Measurements from ENCODE around the gene NRXN3.

The NRXN3 gene

DNA sequence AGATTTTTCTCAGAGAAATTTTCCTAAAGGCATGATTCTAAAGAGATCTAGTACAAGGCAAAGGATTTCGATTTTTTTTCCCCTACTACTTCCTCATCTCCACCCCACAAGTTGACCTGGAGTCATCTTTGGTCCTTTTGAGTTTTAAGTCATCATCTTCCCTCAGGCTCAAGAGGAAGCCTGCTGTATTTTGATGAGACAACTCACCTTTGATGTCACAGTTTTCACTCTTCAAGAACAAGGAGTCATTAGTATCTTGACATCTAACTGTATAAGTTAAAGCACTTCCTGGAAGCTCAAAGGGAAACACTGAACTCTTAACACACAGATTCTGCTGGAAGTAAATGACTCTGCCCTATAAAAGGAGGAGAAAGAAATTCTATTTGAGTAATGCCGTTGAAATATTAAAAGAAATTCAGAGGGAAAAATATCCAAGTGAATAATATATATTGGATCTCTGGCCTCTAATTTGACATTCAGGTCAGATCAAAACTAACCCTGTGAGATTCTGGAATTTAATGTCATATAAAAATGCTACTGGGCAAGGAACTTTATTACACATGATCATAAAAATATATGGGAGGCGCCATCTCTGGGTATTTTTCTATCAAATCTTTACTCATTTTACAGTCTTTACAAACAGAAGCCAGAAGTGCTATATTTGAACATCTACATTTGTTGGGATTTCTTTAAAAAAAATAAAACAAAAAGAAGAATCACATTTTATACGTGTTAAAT lies 435.0 kb downstream of the NRXN3 start:
- no peaks in the 10 kb centered on the region for H3F3A ChIP-seq (ENCODE audit: insufficient read depth)
- H3K9me3 ChIP-seq (ENCODE audit: insufficient read depth, low read length), result no peaks in the 10 kb centered on the region
- H3K9ac ChIP-seq (ENCODE audit: low read length), result no peak overlapping the region
- no peaks in the 10 kb centered on the region for H4K20me1 ChIP-seq (ENCODE audit: low read depth, low read length)
- no peak overlapping the region for H3K27ac ChIP-seq (ENCODE audit: low read depth, low read length)
- H3K4me3 ChIP-seq (ENCODE audit: insufficient read depth, low read length, poor library complexity, severe bottlenecking), result no peak overlapping the region
- TF ChIP-seq, protein P1, sequence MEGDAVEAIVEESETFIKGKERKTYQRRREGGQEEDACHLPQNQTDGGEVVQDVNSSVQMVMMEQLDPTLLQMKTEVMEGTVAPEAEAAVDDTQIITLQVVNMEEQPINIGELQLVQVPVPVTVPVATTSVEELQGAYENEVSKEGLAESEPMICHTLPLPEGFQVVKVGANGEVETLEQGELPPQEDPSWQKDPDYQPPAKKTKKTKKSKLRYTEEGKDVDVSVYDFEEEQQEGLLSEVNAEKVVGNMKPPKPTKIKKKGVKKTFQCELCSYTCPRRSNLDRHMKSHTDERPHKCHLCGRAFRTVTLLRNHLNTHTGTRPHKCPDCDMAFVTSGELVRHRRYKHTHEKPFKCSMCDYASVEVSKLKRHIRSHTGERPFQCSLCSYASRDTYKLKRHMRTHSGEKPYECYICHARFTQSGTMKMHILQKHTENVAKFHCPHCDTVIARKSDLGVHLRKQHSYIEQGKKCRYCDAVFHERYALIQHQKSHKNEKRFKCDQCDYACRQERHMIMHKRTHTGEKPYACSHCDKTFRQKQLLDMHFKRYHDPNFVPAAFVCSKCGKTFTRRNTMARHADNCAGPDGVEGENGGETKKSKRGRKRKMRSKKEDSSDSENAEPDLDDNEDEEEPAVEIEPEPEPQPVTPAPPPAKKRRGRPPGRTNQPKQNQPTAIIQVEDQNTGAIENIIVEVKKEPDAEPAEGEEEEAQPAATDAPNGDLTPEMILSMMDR (IDR thresholded peaks at IDR 0.05; ENCODE audit: insufficient read depth, low read length, poor library complexity, severe bottlenecking), result no peak
- TF ChIP-seq EZH2phosphoT487 (conservative IDR thresholded peaks at IDR 0.05; ENCODE audit: low read length), result no peak
- H3K4me2 ChIP-seq (ENCODE audit: low read depth, low read length, poor library complexity, severe bottlenecking), result no peak overlapping the region
- H3K9me2 ChIP-seq (replicated peaks; ENCODE audit: insufficient read depth, low read length), result no peaks in the 10 kb centered on the region
- no peak overlapping the region for H2AFZ ChIP-seq (ENCODE audit: low read depth, low read length, severe bottlenecking)
- H3K27me3 ChIP-seq (ENCODE audit: low read length), result 0 out of 2 replicates have a peak, but pooled peaks cover 5% of the 10 kb centered on the region
- H3K36me3 ChIP-seq (ENCODE audit: low read length), result no peaks in the 10 kb centered on the region
- no peaks in the 10 kb centered on the region for H3K79me2 ChIP-seq (ENCODE audit: insufficient read depth, low read length)

DNA sequence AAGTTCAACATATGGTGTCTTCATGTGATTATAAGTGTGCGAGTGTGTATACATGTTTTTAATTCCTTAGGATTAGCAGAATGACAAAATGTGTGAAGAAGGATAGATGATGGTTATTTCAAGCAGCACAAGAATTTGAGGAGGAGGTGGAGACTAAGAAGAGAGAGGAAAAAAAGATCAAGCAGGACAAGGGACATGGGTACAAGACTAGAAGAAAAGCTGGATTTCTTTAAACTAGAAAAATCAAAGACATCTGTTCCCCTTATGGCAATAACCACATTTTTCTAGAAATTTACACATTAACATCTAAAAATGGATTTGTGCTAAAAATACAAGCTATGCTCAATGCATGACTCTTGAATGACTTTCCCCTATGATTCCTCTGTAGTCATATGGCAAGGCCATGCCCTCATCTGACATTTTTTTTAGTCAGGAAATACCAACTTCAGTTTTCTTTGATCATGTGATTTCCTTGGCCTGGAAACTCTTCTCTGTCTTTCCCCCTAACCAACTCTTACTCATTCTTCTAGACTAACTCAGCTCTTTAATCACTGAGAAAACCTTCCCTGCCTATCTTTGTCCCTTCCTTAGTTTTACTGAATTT lies 435.8 kb downstream of the NRXN3 start:
- Histone ChIP-seq H2AFZ (ENCODE audit: low read depth, low read length, severe bottlenecking) (no peak overlapping the region), H3K27me3 (ENCODE audit: low read length) (0 out of 2 replicates have a peak, but pooled peaks cover 5% of the 10 kb centered on the region), H3K4me2 (ENCODE audit: low read depth, low read length, poor library complexity, severe bottlenecking) (no peak overlapping the region), H3K9me3 (ENCODE audit: insufficient read depth, low read length) (no peaks in the 10 kb centered on the region), H3K27ac (ENCODE audit: low read depth, low read length) (no peak overlapping the region), H3K9me2 (replicated peaks; ENCODE audit: insufficient read depth, low read length) (no peaks in the 10 kb centered on the region), H3K79me2 (ENCODE audit: insufficient read depth, low read length) (no peaks in the 10 kb centered on the region), H3K9ac (ENCODE audit: low read length) (no peak overlapping the region), H3K4me3 (ENCODE audit: insufficient read depth, low read length, poor library complexity, severe bottlenecking) (no peak overlapping the region), H3K36me3 (ENCODE audit: low read length) (no peaks in the 10 kb centered on the region), H4K20me1 (ENCODE audit: low read depth, low read length) (no peaks in the 10 kb centered on the region), H3F3A (ENCODE audit: insufficient read depth) (no peaks in the 10 kb centered on the region)
- TF ChIP-seq, protein P1 (IDR thresholded peaks at IDR 0.05; ENCODE audit: insufficient read depth, low read length, poor library complexity, severe bottlenecking), result no peak
- TF ChIP-seq EZH2phosphoT487 (conservative IDR thresholded peaks at IDR 0.05; ENCODE audit: low read length), result no peak

DNA sequence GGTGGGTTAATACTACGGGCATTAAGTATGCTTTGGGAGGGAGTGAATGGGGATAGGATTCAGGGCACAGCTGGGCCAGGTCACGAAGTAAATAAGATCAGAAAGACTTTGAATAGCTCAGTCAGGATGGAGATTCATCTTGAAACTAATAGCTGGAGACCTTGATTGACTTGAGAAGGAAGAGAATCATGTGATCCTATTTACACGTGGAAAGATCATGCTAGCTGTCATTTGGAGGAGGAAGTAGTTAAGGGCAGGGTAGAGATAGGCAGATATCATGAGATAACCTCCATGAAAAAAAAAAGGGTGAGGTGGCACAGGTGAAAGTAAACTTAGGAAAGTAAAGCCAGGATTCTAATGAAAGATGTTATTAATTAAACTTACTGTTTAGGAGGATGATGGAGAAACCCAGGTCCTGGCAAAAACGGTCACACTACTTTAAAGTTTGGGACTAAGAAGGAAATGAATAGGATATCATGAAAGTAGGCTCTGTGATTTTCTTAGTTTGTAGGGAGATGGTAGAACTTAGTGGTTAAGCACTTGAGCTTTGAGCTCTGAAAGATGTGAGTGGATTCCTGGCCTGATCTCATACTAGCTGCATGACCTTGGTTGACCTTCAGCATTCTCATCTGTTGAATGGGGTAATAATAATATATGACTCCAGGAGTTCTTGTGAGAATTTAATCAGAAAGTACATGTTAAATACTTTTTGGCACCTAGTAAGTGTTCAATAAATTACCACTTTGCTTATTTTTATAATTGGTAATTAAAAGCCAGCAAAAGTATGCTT lies 439.0 kb downstream of the NRXN3 start:
- Histone ChIP-seq H2AFZ (ENCODE audit: low read depth, low read length, severe bottlenecking) (no peak overlapping the region), H4K20me1 (ENCODE audit: low read depth, low read length) (no peaks in the 10 kb centered on the region)

More for the DNA sequence above, 439.0 kb downstream of the NRXN3 start:
- Histone ChIP-seq H3K9ac (ENCODE audit: low read length) (no peak overlapping the region), H3K27ac (ENCODE audit: low read depth, low read length) (no peak overlapping the region), H3K9me2 (replicated peaks; ENCODE audit: insufficient read depth, low read length) (no peaks in the 10 kb centered on the region), H3K9me3 (ENCODE audit: insufficient read depth, low read length) (no peaks in the 10 kb centered on the region), H3F3A (ENCODE audit: insufficient read depth) (no peaks in the 10 kb centered on the region), H3K79me2 (ENCODE audit: insufficient read depth, low read length) (no peaks in the 10 kb centered on the region), H3K36me3 (ENCODE audit: low read length) (no peaks in the 10 kb centered on the region), H3K27me3 (ENCODE audit: low read length) (0 out of 2 replicates have a peak, but pooled peaks cover 5% of the 10 kb centered on the region), H3K4me3 (ENCODE audit: insufficient read depth, low read length, poor library complexity, severe bottlenecking) (no peak overlapping the region), H3K4me2 (ENCODE audit: low read depth, low read length, poor library complexity, severe bottlenecking) (no peak overlapping the region)
- TF ChIP-seq, protein P1 (IDR thresholded peaks at IDR 0.05; ENCODE audit: insufficient read depth, low read length, poor library complexity, severe bottlenecking), result no peak
- TF ChIP-seq EZH2phosphoT487 (conservative IDR thresholded peaks at IDR 0.05; ENCODE audit: low read length), result no peak
